Astrocyte (in vitro differentiated cells and primary cell): ENCODE measurements around the gene PI4KA. TPM values are rescaled to one million over a fixed set of nuclear protein-coding genes. Genes with fewer than 3 reads are reported as not detected.

Experiments
- DNase-seq: peaks from one replicate; pipeline ENCODE4 v3.0.0-alpha.2; 2010; ENCODE audit warnings: low read depth
- FAIRE-seq: peaks from 2 replicates; lab custom pipeline; 2011; peaks lifted over from hg19 to GRCh38; lab: Jason Lieb, UNC
- H2AFZ ChIP-seq: 2 replicates; pipeline ENCODE4 v1.6.0; 2012; ENCODE audit warnings: low read depth, low read length, inconsistent platforms
- H3K27ac ChIP-seq: 2 replicates; pipeline ENCODE4 v1.5.1; 2011; ENCODE audit warnings: low read depth, low read length, inconsistent platforms
- H3K27me3 ChIP-seq: 2 replicates; pipeline ENCODE4 v1.6.0; 2011; ENCODE audit warnings: low read length, inconsistent platforms; ENCODE audit not compliant: insufficient read depth
- H3K36me3 ChIP-seq: 2 replicates; pipeline ENCODE4 v1.5.1; 2011; ENCODE audit warnings: low read length, inconsistent platforms; ENCODE audit not compliant: insufficient read depth
- H3K4me1 ChIP-seq: 2 replicates; pipeline ENCODE4 v1.5.1; 2011; ENCODE audit warnings: low read length, inconsistent platforms; ENCODE audit not compliant: insufficient read depth
- H3K4me2 ChIP-seq: 2 replicates; pipeline ENCODE4 v1.6.0; 2012; ENCODE audit warnings: low read length, inconsistent platforms
- H3K4me3 ChIP-seq: 2 replicates; pipeline ENCODE4 v1.5.1; 2011; ENCODE audit warnings: low read depth, mild to moderate bottlenecking, low read length, inconsistent platforms; ENCODE audit not compliant: insufficient read depth
- H3K79me2 ChIP-seq: 2 replicates; pipeline ENCODE4 v1.6.0; 2012; ENCODE audit warnings: mild to moderate bottlenecking, low read length, inconsistent platforms; ENCODE audit not compliant: insufficient read depth
- H3K9ac ChIP-seq: 2 replicates; pipeline ENCODE4 v1.6.0; 2012; ENCODE audit warnings: mild to moderate bottlenecking, low read length, inconsistent platforms
- H3K9me3 ChIP-seq: 2 replicates; pipeline ENCODE4 v1.5.1; 2012; ENCODE audit warnings: low read depth, mild to moderate bottlenecking, low read length, inconsistent platforms; ENCODE audit not compliant: insufficient read depth
- H4K20me1 ChIP-seq: 2 replicates; pipeline ENCODE4 v1.6.0; 2012; ENCODE audit warnings: low read length, inconsistent platforms; ENCODE audit not compliant: insufficient read depth
- H3K27ac Mint-ChIP-seq: one replicate; pipeline ENCODE4 v1.8.0; 2021; ENCODE audit warnings: mild to moderate bottlenecking, mixed read lengths; ENCODE audit not compliant: unreplicated experiment
- H3K27me3 Mint-ChIP-seq: one replicate; pipeline ENCODE4 v1.8.0; 2021; ENCODE audit warnings: low read depth, mixed read lengths; ENCODE audit not compliant: unreplicated experiment
- H3K36me3 Mint-ChIP-seq: one replicate; pipeline ENCODE4 v1.8.0; 2021; ENCODE audit warnings: low read depth, mixed read lengths; ENCODE audit not compliant: unreplicated experiment
- H3K4me1 Mint-ChIP-seq: one replicate; pipeline ENCODE4 v1.8.0; 2021; ENCODE audit warnings: low read depth, mixed read lengths; ENCODE audit not compliant: unreplicated experiment
- H3K4me3 Mint-ChIP-seq: one replicate; pipeline ENCODE4 v1.8.0; 2021; ENCODE audit warnings: mild to moderate bottlenecking, moderate library complexity, mixed read lengths; ENCODE audit not compliant: unreplicated experiment
- H3K9me3 Mint-ChIP-seq: one replicate; pipeline ENCODE4 v1.8.0; 2021; ENCODE audit warnings: mild to moderate bottlenecking, mixed read lengths; ENCODE audit not compliant: unreplicated experiment
- CTCF ChIP-seq: IDR thresholded peaks from 2 replicates; pipeline ENCODE4 v1.5.1; 2011; ENCODE audit warnings: low read depth, mild to moderate bottlenecking, inconsistent platforms, low read length, moderate library complexity; ENCODE audit not compliant: insufficient read depth
- EZH2 ChIP-seq: IDR thresholded peaks from 2 replicates; pipeline ENCODE4 v1.6.1; 2012; ENCODE audit warnings: mild to moderate bottlenecking, low read length, inconsistent platforms; ENCODE audit not compliant: insufficient read depth
- total RNA-seq: library from RNA; stranded (reverse); gene quantifications from 2 replicates; pipeline ENCODE4 v1.2.1, GENCODE V29; 2021

PI4KA gene
- total RNA-seq, 1 donor from 2014 or later = 35.9 TPM

GRCh38 chr22:20776624-20777405, 81.8 kb downstream of the PI4KA start:
- H3K27ac Mint-ChIP-seq = no peak overlapping the region
- no peaks in the 10 kb centered on the region for H3K9me3 Mint-ChIP-seq
- no peak for DNase-seq
- H3K36me3 Mint-ChIP-seq = peaks cover 5% of the 10 kb centered on the region
- Histone ChIP-seq H3K36me3 (no peaks in the 10 kb centered on the region), H3K4me2 (no peak overlapping the region), H2AFZ (no peak overlapping the region), H3K9ac (no peak overlapping the region), H3K4me3 (no peak overlapping the region), H4K20me1 (no peaks in the 10 kb centered on the region), H3K27ac (no peak overlapping the region), H3K4me1 (peaks cover 36% of the 10 kb centered on the region), H3K79me2 (no peaks in the 10 kb centered on the region), H3K9me3 (no peaks in the 10 kb centered on the region), H3K27me3 (no peaks in the 10 kb centered on the region)
- TF ChIP-seq EZH2 = no peak
- TF ChIP-seq CTCF = no peak
- no peaks in the 10 kb centered on the region for H3K27me3 Mint-ChIP-seq
- no peak overlapping the region for H3K4me3 Mint-ChIP-seq
- FAIRE-seq = no peak
- peaks cover 10% of the 10 kb centered on the region for H3K4me1 Mint-ChIP-seq

GRCh38 chr22:20775342-20775895, 83.2 kb downstream of the PI4KA start:
- H3K4me3 Mint-ChIP-seq = no peak overlapping the region
- no peaks in the 10 kb centered on the region for H3K9me3 ChIP-seq
- peaks cover 10% of the 10 kb centered on the region for H3K4me1 Mint-ChIP-seq
- TF ChIP-seq EZH2 (no peak), CTCF (no peak)
- no peaks in the 10 kb centered on the region for H3K9me3 Mint-ChIP-seq
- H3K79me2 ChIP-seq = no peaks in the 10 kb centered on the region
- no peak for FAIRE-seq
- peaks cover 31% of the 10 kb centered on the region for H3K4me1 ChIP-seq
- DNase-seq = no peak
- no peaks in the 10 kb centered on the region for H3K27me3 Mint-ChIP-seq
- H3K36me3 Mint-ChIP-seq = peaks cover 5% of the 10 kb centered on the region
- no peak overlapping the region for H3K27ac Mint-ChIP-seq
- H2AFZ ChIP-seq = no peak overlapping the region
- H3K27ac ChIP-seq = no peak overlapping the region
- no peak overlapping the region for H3K4me3 ChIP-seq
- H3K27me3 ChIP-seq = no peaks in the 10 kb centered on the region
- no peak overlapping the region for H3K4me2 ChIP-seq
- no peaks in the 10 kb centered on the region for H3K36me3 ChIP-seq
- no peak overlapping the region for H3K9ac ChIP-seq
- H4K20me1 ChIP-seq = no peaks in the 10 kb centered on the region

- TF ChIP-seq EZH2 = no peak
- no peak for TF ChIP-seq CTCF
- H3K4me1 Mint-ChIP-seq = peaks cover 10% of the 10 kb centered on the region
- no peak for DNase-seq
- Histone ChIP-seq H3K27me3 (no peaks in the 10 kb centered on the region), H4K20me1 (no peaks in the 10 kb centered on the region), H3K9ac (no peak overlapping the region), H3K36me3 (no peaks in the 10 kb centered on the region), H3K4me3 (no peak overlapping the region), H3K4me1 (peaks cover 26% of the 10 kb centered on the region), H3K9me3 (no peaks in the 10 kb centered on the region), H3K27ac (no peak overlapping the region), H3K4me2 (no peak overlapping the region), H3K79me2 (no peaks in the 10 kb centered on the region), H2AFZ (no peak overlapping the region)
- no peak overlapping the region for H3K4me3 Mint-ChIP-seq
- peaks cover 5% of the 10 kb centered on the region for H3K36me3 Mint-ChIP-seq
- H3K27me3 Mint-ChIP-seq = no peaks in the 10 kb centered on the region
- no peak overlapping the region for H3K27ac Mint-ChIP-seq
- no peaks in the 10 kb centered on the region for H3K9me3 Mint-ChIP-seq
- FAIRE-seq = no peak
Measured at GRCh38 chr22:20774882-20775281, 83.7 kb downstream of the PI4KA start.
